ENCODE results near the gene WRAP73.

Gene WRAP73

GRCh38 chr1:3668585-3669300 is 18.8 kb upstream of the WRAP73 start:
- DNase-seq = no peak

GRCh38 chr1:3668148-3668547 is 18.2 kb upstream of the WRAP73 start:
- no peak for DNase-seq

GRCh38 chr1:3664700-3665375 is 14.9 kb upstream of the WRAP73 start:
- DNase-seq = no peak

GRCh38 chr1:3663999-3664699 is 14.2 kb upstream of the WRAP73 start:
- DNase-seq = no peak

- no peak for DNase-seq
Observed at GRCh38 chr1:3662080-3662671, 12.3 kb upstream of the WRAP73 start.

GRCh38 chr1:3661631-3662030 is 11.7 kb upstream of the WRAP73 start:
- DNase-seq = no peak

- no peak for DNase-seq
Observed at GRCh38 chr1:3660704-3661103, 10.8 kb upstream of the WRAP73 start.

- DNase-seq = no peak
Observed at GRCh38 chr1:3659093-3659492, 9.2 kb upstream of the WRAP73 start.

- DNase-seq = no peak
Observed at GRCh38 chr1:3658231-3658615, 8.3 kb upstream of the WRAP73 start.

- DNase-seq = no peak
Observed at GRCh38 chr1:3657578-3658230, 7.8 kb upstream of the WRAP73 start.

GRCh38 chr1:3657096-3657475 is 7.2 kb upstream of the WRAP73 start:
- DNase-seq = no peak

GRCh38 chr1:3656450-3657095 is 6.7 kb upstream of the WRAP73 start:
- DNase-seq = no peak

GRCh38 chr1:3654549-3655281 is 4.8 kb upstream of the WRAP73 start:
- no peak for DNase-seq

GRCh38 chr1:3653286-3653618 is 3.3 kb upstream of the WRAP73 start:
- DNase-seq = no peak

- DNase-seq = no peak
Observed at GRCh38 chr1:3652548-3653285, 2.8 kb upstream of the WRAP73 start.

- DNase-seq = no peak
Observed at GRCh38 chr1:3651930-3652547, 2.1 kb upstream of the WRAP73 start, which contains the start of gene TP73. Gene TP73, plus strand, starts transcription at chr1:3652516. Its CDS starts 29,850 bp downstream, at chr1:3682366.

- no peak for DNase-seq
Observed at GRCh38 chr1:3651026-3651929, 1.4 kb upstream of the WRAP73 start.

GRCh38 chr1:3650248-3651025 is 534 bp upstream of the WRAP73 start:
- DNase-seq = no peak

GRCh38 chr1:3646596-3646995 is 3.3 kb downstream of the WRAP73 start:
- DNase-seq = no peak
